ENCODE results near the gene TSC2.
"Not testable (repeated sequence)": the region's sequence is repeated elsewhere in the genome, so short reads cannot be mapped to it uniquely, and the experiment has no call there.

TSC2 gene

GRCh38 chr16:2122934-2123683 is 75.3 kb downstream of the TSC2 start:
- not testable (repeated sequence) for DNase-seq (ENCODE audit: low read depth)

- DNase-seq (ENCODE audit: low read depth): not testable (repeated sequence)
These were observed 76.1 kb downstream of the TSC2 start for GRCh38 chr16:2123706-2124376.

DNA sequence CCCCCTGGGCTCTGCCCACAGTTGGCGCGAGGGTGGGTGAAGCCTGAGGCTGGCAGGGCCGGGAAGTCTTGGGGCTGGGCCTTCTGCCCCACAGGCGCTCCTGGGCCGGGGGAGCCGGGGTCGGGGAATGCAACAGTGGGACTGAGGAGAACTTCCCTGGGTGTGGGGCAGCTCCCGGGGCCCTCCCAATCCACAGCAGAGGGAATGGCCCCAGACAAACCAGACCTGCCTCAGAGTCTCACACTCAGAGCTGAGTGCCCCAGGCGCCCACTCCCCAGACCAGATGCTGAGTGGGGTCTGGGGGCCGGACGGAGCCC is 76.5 kb downstream of the TSC2 start:
- not testable (repeated sequence) for DNase-seq (ENCODE audit: low read depth)

DNA sequence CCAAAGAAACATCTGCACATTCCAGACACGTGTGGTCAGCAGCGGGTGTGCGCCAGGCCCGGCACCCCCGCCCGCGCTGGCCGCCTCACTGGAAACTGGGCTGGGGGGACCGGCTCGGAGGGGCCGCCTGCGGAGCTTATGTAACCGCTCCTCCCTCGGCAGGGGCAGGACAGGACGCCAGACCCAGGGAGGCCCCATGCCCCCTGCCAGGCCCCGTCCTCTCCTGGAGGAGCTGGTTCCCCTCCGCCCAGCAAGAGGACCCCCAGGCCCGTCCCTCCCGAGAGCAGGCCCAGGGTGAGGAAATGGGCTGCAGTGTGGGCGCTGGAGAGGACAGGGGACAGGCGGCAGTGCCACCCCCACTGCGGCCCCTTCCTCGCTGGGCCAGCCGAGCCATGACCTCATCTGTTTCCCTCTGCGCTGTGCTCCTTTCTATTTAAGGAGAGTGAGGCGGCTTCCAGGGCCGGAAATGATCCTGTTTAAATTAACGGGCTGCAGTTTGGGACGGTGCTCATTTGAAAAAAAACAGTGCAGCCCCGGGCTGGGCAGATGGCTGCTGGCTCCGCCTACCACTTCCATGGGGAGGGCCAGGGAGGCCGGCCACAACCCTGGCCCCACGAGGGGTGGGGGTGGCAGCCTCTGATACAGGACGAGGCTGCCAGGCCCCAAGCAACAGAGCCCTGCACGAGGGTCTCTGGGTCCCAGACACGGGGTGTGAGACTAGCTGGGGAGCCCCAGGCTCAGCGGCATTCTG is 77.1 kb downstream of the TSC2 start:
- DNase-seq (ENCODE audit: low read depth): not testable (repeated sequence)

GRCh38 chr16:2125609-2126008 is 77.8 kb downstream of the TSC2 start:
- DNase-seq (ENCODE audit: low read depth): not testable (repeated sequence)

- not testable (repeated sequence) for DNase-seq (ENCODE audit: low read depth)
These were observed 78.5 kb downstream of the TSC2 start for GRCh38 chr16:2126161-2126743.

DNA sequence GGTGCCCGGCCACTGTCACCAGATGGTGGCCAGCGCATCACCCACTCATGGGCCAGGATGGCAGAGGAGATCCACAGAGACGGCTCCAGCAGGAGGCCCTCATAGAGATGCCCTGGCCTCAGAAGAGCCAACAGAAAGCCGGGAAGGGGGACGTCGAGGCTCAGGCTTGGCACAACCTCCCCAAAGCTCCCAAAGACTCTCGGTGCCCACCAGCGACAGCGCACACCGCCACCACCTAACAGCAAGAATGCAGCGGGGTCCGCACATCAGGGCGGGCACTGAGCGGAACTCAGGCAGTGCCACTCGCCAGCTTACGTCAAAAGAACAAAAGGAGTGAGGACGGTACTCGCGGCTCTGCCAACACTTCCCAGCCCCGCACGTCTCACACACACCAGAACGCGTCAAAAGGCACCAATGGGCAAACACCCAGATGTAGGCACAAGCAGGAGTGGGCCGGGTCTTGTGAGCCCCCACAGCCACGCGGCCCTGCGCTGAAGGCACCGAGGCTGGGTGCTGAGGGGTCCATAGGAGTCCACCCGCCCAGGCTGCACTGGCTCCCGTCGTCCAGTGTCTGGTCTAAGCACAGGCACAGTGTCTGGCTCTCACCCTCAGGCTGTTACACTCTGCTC is 79.3 kb downstream of the TSC2 start:
- DNase-seq (ENCODE audit: low read depth): not testable (repeated sequence)

DNA sequence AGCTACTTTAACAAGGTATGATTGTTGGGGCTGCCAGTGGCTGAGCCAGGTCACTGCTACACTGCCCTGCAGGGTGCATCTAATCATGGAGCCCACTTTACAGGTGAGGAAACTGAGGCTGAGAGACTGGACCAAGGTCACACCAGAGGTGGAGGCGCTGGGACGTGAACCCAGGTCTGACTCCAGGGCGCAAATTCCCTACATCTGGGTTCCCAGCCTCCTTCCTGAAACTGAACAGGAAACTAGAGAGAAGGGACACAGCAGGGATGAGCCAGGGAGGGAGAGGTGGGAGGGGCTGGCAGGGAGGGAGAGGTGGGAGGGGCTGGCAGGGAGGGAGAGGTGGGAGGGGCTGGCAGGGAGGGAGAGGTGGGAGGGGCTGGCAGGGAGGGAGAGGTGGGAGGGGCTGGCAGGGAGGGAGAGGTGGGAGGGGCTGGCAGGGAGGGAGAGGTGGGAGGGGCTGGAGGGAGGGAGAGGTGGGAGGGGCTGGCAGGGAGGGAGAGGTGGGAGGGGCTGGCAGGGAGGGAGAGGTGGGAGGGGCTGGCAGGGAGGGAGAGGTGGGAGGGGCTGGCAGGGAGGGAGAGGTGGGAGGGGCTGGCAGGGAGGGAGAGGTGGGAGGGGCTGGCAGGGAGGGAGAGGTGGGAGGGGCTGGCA is 80.0 kb downstream of the TSC2 start:
- not testable (repeated sequence) for DNase-seq (ENCODE audit: low read depth)

GRCh38 chr16:2129251-2129650 is 81.5 kb downstream of the TSC2 start:
- DNase-seq (ENCODE audit: low read depth): not testable (repeated sequence)

- not testable (repeated sequence) for DNase-seq (ENCODE audit: low read depth)
These were observed 82.2 kb downstream of the TSC2 start for GRCh38 chr16:2129890-2130447.

GRCh38 chr16:2133797-2134196 is 86.0 kb downstream of the TSC2 start:
- not testable (repeated sequence) for DNase-seq (ENCODE audit: low read depth)

GRCh38 chr16:2135071-2135470 is 87.3 kb downstream of the TSC2 start:
- not testable (repeated sequence) for DNase-seq (ENCODE audit: low read depth)

DNA sequence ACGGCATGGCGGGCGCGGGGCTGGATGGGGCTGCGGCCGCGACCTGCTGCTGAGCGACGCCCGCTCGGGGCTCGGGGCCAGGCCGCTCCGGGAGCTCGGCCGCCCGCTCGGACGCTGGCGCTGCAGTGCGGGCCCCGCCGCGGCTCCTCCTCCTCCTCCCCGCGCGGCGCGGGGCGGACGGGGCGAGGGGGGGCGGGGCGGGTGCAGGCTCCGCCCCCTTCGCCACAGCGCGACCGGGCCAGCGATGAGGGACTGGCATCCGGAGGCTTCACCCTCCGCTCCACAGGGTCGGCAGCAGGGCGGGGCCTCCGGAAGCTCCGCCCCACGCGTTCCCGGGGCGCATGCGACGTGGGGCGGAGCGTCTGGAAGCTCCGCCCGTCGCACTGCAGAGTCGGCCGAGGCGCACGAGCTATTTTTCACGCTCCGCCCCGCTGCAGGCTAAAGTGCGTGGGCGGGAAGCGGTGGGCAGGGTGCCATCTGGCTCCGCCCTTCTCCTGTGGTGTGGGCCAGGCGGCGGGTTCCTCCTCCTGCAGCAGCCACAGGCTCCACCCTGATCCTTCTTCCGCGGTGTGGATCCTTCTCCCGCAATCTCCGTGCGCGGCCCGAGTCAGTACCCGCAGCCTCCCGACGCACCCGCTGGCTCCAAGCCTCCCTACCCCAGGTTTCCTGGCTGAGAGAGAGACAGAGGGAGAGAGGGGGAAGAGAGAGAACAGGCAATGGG is 88.1 kb downstream of the TSC2 start, which contains the start of gene PKD1:
Gene PKD1 (minus strand): TSS at position 129 of the 721 bp plus-strand sequence. CDS start 209 bp downstream, outside the sequence.
- peak; percentile 97 for DNase-seq (ENCODE audit: low read depth)

Data from stimulated activated CD8-positive, alpha-beta memory T cell treated with anti-CD3 and anti-CD28 coated beads, Interleukin-4, amount 100 ng/mL, for 24 hours (primary cell).